Measurements from ENCODE around the gene ZSCAN30.
"Not testable (repeated sequence)": the region's sequence is repeated elsewhere in the genome, so short reads cannot be mapped to it uniquely, and the experiment has no call there.

The ZSCAN30 gene

DNA sequence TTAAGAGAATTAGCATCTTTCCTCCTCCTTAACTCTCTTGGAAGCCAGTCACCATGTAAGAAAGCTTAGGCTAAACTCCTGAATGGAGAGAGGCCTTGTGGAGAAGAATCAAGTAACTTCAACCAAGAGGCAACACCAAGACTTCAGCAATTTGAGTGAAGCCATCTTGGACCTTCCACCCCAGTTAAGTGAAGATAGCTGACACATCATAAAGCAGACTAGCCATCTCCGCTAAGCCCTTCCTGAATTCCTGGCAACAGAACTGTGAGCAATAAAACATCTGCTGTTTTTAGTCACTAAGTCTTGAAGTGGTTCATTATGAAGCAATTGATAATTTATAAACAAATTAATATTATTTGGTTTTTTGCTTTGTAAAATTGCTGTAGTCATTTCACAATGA is 50.7 kb downstream of the ZSCAN30 start:
- no peak for DNase-seq (ENCODE audit: low read depth in 4 of 4, low spot score in 1 of 4)

DNA sequence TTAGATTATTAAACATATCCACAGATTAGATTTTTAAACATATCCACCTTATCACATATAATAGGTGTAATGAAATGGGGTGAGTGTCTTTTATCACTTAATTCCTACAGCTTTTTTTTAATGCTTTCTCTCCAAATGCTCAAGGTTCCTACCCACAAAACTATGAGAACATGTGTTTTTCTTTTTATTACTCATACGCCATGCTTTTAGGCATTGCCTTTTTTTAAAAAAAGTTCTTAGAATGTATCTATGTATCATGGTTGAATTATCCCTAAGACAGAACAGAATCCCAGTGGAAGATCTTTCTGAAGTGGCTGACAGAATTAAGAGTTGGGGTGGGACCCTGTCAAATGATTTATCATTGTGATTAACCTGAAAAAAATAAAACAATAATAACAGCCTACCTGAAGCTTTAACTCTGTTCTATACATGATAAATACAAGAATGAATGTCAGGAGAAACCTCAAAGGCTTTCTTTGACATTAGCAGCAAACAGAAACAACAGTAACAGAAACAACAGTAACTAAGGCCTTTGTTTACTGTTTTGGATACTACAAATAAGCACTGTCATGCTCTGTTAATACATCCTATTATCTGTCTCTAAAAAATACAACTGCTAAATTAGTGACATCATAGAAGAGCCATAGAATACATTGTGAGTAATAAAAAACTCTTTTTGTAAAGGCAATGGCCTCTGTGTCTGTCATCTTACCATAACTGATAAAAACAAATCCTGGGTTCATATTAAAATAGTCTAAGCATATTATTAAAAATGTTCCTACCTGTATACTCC is 53.3 kb downstream of the ZSCAN30 start:
- DNase-seq (ENCODE audit: low read depth in 4 of 4, low spot score in 1 of 4), result no peak

DNA sequence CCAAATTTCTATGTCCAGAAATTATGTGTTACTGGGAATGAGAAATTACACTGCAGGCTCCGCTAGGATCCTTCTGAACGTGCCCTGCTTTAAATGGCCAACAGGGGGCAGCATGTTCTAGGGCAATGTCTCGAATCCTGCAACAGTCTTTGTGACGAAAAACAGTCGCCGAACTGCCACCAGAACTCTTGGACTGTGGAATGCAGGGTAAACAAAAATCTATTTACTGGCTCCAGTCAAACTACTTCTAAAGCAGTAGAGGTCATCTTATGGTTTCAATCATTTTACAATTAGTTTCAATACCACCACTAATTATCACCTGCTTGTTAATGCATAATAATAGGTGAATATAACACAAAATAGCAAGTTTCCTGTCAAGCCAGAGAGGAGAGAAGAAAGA is 59.0 kb downstream of the ZSCAN30 start:
- DNase-seq (ENCODE audit: low read depth in 4 of 4, low spot score in 1 of 4), result peak; percentile 49 to 59 (median 57)

DNA sequence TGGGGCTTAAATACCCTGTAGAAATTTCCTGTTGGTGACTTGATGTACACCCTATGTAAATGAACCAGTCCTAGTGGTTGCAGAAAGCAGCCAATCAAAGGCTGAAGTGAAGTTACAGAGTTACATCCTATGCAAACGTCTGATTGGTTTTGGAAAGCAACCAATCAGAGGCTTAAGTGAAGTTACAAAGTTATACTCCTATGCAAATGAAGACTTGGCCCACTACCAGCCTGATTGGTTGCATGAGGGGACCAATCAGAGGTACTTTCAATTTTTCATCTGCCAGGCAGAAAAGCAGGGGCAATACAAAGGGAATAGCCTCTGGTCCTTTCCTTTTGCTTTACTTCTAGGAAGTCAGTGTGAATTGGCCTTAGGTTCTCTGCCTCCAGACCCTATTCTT is 62.8 kb downstream of the ZSCAN30 start:
- DNase-seq (ENCODE audit: low read depth in 4 of 4, low spot score in 1 of 4), result no peak

DNA sequence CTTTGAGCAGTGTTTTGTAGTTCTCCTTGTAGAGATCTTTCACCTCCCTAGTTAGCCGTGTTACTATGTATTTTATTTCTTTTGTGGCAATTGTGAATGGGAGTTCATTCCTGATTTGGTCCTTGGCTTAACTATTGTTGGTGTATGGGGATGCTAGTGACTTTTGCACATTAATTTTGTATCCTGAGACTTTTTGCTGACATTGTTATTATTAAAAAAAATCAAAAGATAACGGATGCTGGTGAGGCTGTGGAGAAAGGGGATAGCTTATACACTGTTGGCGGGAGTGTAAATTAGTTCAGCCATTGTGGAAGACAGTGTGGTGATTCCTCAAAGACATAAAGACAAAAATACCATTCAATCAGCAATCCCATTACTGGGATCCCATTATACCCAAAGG is 66.2 kb downstream of the ZSCAN30 start:
- no peak for DNase-seq (ENCODE audit: low read depth in 4 of 4, low spot score in 1 of 4)

DNA sequence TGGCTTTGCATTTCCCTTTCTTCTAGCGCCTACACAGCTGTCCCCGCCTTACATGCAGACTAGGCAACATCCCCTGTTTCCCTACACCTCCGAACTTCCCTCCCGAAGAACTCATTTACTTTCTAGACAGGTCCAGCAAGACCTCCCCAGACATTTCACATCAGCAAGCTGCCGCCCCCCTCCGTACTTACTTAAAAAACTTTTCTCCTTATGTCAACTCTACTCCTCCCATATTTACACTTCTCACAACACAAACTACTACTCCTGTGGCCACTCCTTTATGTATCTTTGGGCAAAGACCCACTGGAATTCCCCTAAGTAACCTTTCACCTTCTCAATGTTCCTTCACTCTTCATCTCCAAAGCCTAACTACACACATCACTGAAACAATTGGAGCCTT is 69.6 kb downstream of the ZSCAN30 start:
- no peak for DNase-seq (ENCODE audit: low read depth in 4 of 4, low spot score in 1 of 4)

DNA sequence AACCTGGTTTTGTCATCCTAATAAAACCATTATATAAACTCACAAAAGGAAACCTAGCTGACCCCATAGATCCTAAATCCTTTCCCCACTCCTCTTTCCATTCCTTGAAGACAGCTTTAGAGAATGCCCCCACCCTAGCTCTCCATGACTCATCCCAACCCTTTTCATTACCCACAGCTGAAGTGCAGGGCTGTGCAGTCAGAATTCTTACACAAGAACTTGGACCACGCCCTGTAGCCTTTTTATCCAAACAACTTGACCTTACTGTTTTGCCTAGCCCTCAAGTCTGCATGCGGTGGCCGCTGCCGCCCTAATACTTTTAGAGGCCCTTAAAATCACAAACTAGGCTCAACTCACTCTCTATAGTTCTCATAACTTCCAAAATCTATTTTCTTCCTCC is 70.7 kb downstream of the ZSCAN30 start:
- DNase-seq (ENCODE audit: low read depth in 4 of 4, low spot score in 1 of 4), result not testable (repeated sequence)

DNA sequence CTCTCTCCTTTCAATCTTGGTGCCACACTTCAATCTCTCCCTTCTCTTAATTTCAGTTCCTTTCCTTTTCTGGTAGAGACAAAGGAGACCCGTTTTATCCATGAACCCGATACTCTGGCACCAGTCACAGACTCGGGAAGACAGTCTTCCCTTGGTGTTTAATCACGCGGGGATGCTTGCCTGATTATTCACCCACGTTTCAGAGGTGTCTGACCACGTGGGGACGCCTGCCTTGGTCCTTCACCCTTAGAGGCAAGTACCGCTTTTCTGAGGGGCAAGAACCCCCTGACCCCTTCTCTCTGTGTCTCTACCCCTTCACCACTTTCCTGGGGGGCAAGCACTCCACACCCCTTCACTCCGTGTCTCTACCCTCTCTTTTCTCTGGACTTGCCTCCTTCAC is 73.4 kb downstream of the ZSCAN30 start:
- not testable (repeated sequence) for DNase-seq (ENCODE audit: low read depth in 4 of 4, low spot score in 1 of 4)

DNA sequence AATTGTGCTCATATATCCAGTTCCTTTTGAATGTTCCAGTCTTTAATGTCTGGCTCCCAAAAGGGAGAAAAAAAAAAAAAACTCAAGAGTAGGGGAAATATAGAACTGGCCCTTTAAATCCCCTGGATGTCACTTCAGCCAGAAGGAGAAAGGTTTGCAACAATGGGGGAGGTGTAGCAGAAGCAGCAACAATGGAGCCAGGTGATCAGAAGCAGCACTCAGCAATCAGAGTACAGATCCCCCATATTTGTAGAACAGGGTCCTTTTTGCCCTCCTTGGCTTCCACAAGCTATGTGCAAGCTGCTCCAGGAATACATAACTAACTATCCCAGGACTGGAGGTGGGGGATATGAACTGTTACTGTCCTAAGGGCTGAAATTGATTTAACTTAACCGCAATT is 75.0 kb downstream of the ZSCAN30 start:
- no peak for DNase-seq (ENCODE audit: low read depth in 4 of 4, low spot score in 1 of 4)

DNA sequence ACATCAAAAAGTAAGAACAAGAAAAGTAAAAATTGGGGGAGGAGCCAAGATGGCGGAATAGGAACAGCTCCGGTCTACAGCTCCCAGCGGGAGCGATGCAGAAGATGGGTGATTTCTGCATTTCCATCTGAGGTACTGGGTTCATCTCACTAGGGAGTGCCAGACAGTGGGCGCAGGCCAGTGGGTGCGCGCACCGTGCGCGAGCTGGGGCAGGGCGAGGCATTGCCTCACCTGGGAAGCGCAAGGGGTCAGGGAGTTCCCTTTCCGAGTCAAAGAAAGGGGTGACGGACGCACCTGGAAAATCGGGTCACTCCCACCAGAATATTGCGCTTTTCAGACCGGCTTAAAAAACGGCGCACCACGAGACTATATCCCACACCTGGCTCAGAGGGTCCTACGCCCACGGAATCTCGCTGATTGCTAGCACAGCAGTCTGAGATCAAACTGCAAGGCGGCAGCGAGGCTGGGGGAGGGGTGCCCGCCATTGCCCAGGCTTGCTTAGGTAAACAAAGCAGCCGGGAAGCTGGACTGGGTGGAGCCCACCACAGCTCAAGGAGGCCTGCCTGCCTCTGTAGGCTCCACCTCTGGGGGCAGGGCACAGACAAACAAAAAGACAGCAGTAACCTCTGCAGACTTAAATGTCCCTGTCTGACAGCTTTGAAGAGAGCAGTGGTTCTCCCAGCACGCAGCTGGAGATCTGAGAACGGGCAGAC is 84.1 kb downstream of the ZSCAN30 start:
- DNase-seq (ENCODE audit: low read depth in 4 of 4, low spot score in 1 of 4), result not testable (repeated sequence)

DNA sequence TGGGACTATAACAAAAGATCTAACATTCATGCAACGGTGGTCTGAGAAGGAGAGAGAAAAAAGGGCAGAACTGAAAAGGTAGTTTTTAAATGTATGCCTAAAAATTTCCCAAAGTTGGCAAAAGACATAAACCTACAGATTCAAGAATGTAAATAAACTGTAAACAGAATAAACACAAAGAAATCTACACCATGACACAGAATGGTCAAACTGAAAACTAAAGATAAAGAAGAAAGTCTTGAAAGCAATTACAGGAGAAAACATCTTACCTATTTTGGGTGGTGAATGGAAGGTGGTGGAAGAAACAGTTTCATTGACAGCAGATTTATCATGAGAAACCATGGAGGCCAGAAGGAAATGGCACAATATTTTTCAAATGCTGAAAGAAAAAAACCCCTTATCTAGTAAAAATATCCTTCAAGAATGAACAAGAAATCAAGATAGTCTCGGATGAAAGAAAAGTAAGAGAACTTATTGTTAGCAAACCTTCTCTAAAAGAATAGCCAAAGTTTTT is 84.8 kb downstream of the ZSCAN30 start:
- DNase-seq (ENCODE audit: low read depth in 4 of 4, low spot score in 1 of 4), result no peak

DNA sequence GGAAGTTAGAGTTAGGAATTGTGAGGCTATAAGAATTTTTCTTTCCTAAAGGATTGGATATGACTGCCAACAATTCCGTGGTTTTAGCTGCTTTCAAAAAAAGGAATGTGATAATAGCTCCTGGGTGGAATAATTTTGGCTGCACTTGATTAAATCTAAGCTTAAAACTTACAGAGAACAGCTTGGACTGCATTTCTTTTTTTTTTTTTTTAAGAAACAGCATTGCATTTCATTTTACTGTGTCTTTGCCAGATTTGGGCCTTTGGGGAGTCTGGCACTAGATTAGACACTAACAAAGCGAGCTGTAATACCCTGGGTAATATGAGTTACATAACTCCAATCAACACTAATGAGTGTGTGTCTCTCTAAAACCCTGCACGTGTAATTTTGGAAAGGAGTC is 87.0 kb downstream of the ZSCAN30 start:
- no peak for DNase-seq (ENCODE audit: low read depth in 4 of 4, low spot score in 1 of 4)

DNA sequence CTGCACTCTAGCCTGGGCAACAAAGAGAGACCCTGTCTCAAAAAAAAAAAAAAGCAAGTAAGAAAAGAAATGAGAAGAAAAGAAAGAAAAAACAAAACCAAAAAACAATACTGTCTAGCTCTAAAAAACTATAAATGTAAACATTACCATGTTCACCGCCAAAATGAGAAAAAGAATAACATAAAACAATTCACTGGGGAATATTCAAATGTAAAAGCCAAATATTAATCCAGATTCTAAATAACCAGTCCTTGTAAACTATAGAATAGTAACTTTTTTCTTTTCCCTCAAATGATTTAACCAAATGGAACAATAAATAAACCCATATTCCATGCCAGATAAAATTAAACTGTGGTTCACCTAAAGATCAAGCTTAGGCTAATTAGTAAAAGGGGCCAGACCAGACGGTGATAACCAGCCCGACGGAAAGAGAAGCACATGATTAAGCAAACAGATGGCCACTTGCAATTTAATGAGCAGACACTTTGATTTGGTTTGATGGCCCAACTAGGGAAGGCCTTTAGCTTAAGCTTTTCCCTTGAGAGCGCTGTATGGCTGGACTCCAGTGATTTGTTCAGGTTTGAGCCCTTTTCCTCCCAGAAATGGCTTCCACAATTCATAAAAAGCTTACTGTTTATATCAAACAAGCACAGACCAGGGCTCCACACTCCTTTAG is 88.6 kb downstream of the ZSCAN30 start:
- no peak for DNase-seq (ENCODE audit: low read depth in 4 of 4, low spot score in 1 of 4)

All from stimulated activated CD4-positive, alpha-beta T cell treated with anti-CD3 and anti-CD28 coated beads, Interleukin-1b, Interleukin-23, amount 100 ng/mL, for 24 hours (primary cell).